Fibroblast of lung (primary cell): ENCODE data around the gene CUBN. TPM values are rescaled to one million over a fixed set of nuclear protein-coding genes. Genes with fewer than 3 reads are reported as not detected.

Experiments used
- DNase-seq, 2 donors: peaks; one replicate each; pipeline versions ENCODE4 v3.0.0 to v3.0.0-alpha.2; 2010; ENCODE audit warnings: low read depth in 2 of 2
- H2AFZ ChIP-seq: 2 replicates; pipeline ENCODE4 v1.5.1; 2012; ENCODE audit warnings: low read length, control low read depth, inconsistent platforms
- H3K27ac ChIP-seq: 2 replicates; pipeline ENCODE4 v1.5.1; 2011; ENCODE audit warnings: low read length, control low read depth; ENCODE audit not compliant: insufficient read depth
- H3K27me3 ChIP-seq: 2 replicates; pipeline ENCODE4 v1.5.1; 2011; ENCODE audit warnings: mild to moderate bottlenecking, low read length; ENCODE audit not compliant: control insufficient read depth, insufficient read depth
- H3K36me3 ChIP-seq: 2 replicates; pipeline ENCODE4 v1.5.1; 2011; ENCODE audit warnings: low read length; ENCODE audit not compliant: control insufficient read depth, insufficient read depth
- H3K4me1 ChIP-seq: 2 replicates; pipeline ENCODE4 v1.5.1; 2011; ENCODE audit warnings: low read length; ENCODE audit not compliant: control insufficient read depth, insufficient read depth; ENCODE audit errors: extremely low read depth
- H3K4me2 ChIP-seq: 2 replicates; pipeline ENCODE4 v1.5.1; 2011; ENCODE audit warnings: low read length, control low read depth; ENCODE audit not compliant: insufficient read depth; ENCODE audit errors: extremely low read depth
- H3K4me3 ChIP-seq, 4 experiments: fragments of 200-600 bp in 1 of 4; sonication (generic) in 1 of 4; replicated peaks in 1 of 4; 2 replicates each; pipeline ENCODE4 v1.5.1; 2011 to 2016; ENCODE audit warnings: low read length in 4 of 4, low read depth in 3 of 4, mild to moderate bottlenecking in 3 of 4, control low read depth in 2 of 4, inconsistent platforms in 1 of 4, mixed read lengths in 1 of 4; ENCODE audit not compliant: insufficient read depth in 1 of 4; ENCODE audit errors: control extremely low read depth in 1 of 4
- H3K79me2 ChIP-seq: 2 replicates; pipeline ENCODE4 v1.5.1; 2012; ENCODE audit warnings: mild to moderate bottlenecking, low read length, inconsistent platforms; ENCODE audit not compliant: control insufficient read depth, insufficient read depth
- H3K9ac ChIP-seq: 2 replicates; pipeline ENCODE4 v1.5.1; 2011; ENCODE audit warnings: mild to moderate bottlenecking, low read length, control low read depth; ENCODE audit not compliant: insufficient read depth
- H3K9me3 ChIP-seq: 2 replicates; pipeline ENCODE4 v1.5.1; 2012; ENCODE audit warnings: low read depth, low read length; ENCODE audit not compliant: control insufficient read depth, insufficient read depth
- H4K20me1 ChIP-seq: 2 replicates; pipeline ENCODE4 v1.5.1; 2011; ENCODE audit warnings: low read length; ENCODE audit not compliant: control insufficient read depth, insufficient read depth; ENCODE audit errors: extremely low read depth
- CTCF ChIP-seq, 2 donors: IDR thresholded peaks in 1 of 2; conservative IDR thresholded peaks in 1 of 2; 1 replicate in 1 of 2; 2 replicates in 1 of 2; pipeline ENCODE4 v1.5.1; 2011 to 2012; ENCODE audit warnings: low read length in 2 of 2, control low read depth in 1 of 2, inconsistent platforms in 1 of 2, low read depth in 1 of 2, mild to moderate bottlenecking in 1 of 2
- EZH2 ChIP-seq: IDR thresholded peaks from 2 replicates; pipeline ENCODE4 v1.5.1; 2012; ENCODE audit warnings: low read length, control low read depth, mild to moderate bottlenecking; ENCODE audit errors: missing control alignments
- polyA plus RNA-seq, 2 donors: library from polyadenylated mRNA; depleted of rRNA in 1 of 2; stranded (reverse) in 1 of 2; unstranded in 1 of 2; fragments of >200 nt; gene quantifications; 2 replicates each; pipeline ENCODE4 v1.2.1, GENCODE V29; 2011 to 2012; ENCODE audit warnings: missing spikeins in 1 of 2
- total RNA-seq: library from RNA; depleted of rRNA; stranded (reverse); fragments of >200 nt; gene quantifications from 2 replicates; pipeline ENCODE4 v1.2.1, GENCODE V29; 2014

Gene CUBN
- total and polyA plus RNA-seq, 2 donors (not counting 1 experiment from before 2014, with no cell fraction given): 1.3 to 1.5 TPM

- Histone ChIP-seq H3K79me2 (no peaks in the 10 kb centered on the region), H3K4me1 (no peaks in the 10 kb centered on the region), H3K27me3 (no peaks in the 10 kb centered on the region), H4K20me1 (no peaks in the 10 kb centered on the region), H3K9ac (no peak overlapping the region), H3K9me3 (no peaks in the 10 kb centered on the region), H3K36me3 (no peaks in the 10 kb centered on the region), H3K4me3 (no peak overlapping the region), H2AFZ (no peak overlapping the region), H3K27ac (no peak overlapping the region), H3K4me2 (no peak overlapping the region)
- TF ChIP-seq EZH2 (no peak), CTCF (conservative IDR thresholded peaks at IDR 0.05 in 1 of 2, IDR thresholded peaks at IDR 0.05 in 1 of 2; ENCODE audit: low read depth in 1 of 2, low read length in 2 of 2) (peak; percentile 52 to 69)
- peak; percentile 50 to 79 for DNase-seq
Observed at GRCh38 chr10:16853201-16853600, 276.4 kb downstream of the CUBN start.

GRCh38 chr10:16852624-16853023 lies 277.0 kb downstream of the CUBN start:
- H3K4me3 ChIP-seq: no peak overlapping the region
- no peak overlapping the region for H2AFZ ChIP-seq
- no peak for TF ChIP-seq EZH2
- TF ChIP-seq CTCF (conservative IDR thresholded peaks at IDR 0.05 in 1 of 2, IDR thresholded peaks at IDR 0.05 in 1 of 2; ENCODE audit: low read depth in 1 of 2, low read length in 2 of 2): no peak
- no peaks in the 10 kb centered on the region for H3K36me3 ChIP-seq
- no peaks in the 10 kb centered on the region for H4K20me1 ChIP-seq
- no peaks in the 10 kb centered on the region for H3K27me3 ChIP-seq
- H3K27ac ChIP-seq: no peak overlapping the region
- H3K9ac ChIP-seq: no peak overlapping the region
- no peaks in the 10 kb centered on the region for H3K4me1 ChIP-seq
- no peak overlapping the region for H3K4me2 ChIP-seq
- DNase-seq: no peak
- no peaks in the 10 kb centered on the region for H3K79me2 ChIP-seq
- no peaks in the 10 kb centered on the region for H3K9me3 ChIP-seq

GRCh38 chr10:16848562-16849154 lies 281.0 kb downstream of the CUBN start:
- no peaks in the 10 kb centered on the region for H3K27me3 ChIP-seq
- H3K4me1 ChIP-seq: no peaks in the 10 kb centered on the region
- TF ChIP-seq CTCF (conservative IDR thresholded peaks at IDR 0.05 in 1 of 2, IDR thresholded peaks at IDR 0.05 in 1 of 2; ENCODE audit: low read depth in 1 of 2, low read length in 2 of 2): no peak
- TF ChIP-seq EZH2: no peak
- no peaks in the 10 kb centered on the region for H4K20me1 ChIP-seq
- H3K4me2 ChIP-seq: no peak overlapping the region
- H2AFZ ChIP-seq: peak overlapping the region; percentile 5
- no peaks in the 10 kb centered on the region for H3K79me2 ChIP-seq
- H3K4me3 ChIP-seq: no peak overlapping the region
- peak in 1 of 2 donors; percentile 66 for DNase-seq
- H3K36me3 ChIP-seq: no peaks in the 10 kb centered on the region
- no peaks in the 10 kb centered on the region for H3K9me3 ChIP-seq
- H3K27ac ChIP-seq: no peak overlapping the region
- no peak overlapping the region for H3K9ac ChIP-seq
